IPS-20b (cell line): Measurements from ENCODE around the gene MAP3K1.

Experiments
- H3K27ac ChIP-seq: one replicate; pipeline ENCODE4 v1.5.1; 2013; ENCODE audit warnings: low read length
- H3K27me3 ChIP-seq: 2 replicates; pipeline ENCODE4 v1.6.1; 2013; ENCODE audit warnings: mild to moderate bottlenecking, low read length, inconsistent platforms; ENCODE audit not compliant: insufficient read depth
- H3K36me3 ChIP-seq: 2 replicates; pipeline ENCODE4 v1.6.1; 2013; ENCODE audit warnings: low read depth, mild to moderate bottlenecking, inconsistent platforms, low read length, moderate library complexity; ENCODE audit not compliant: insufficient read depth
- H3K4me1 ChIP-seq: 2 replicates; pipeline ENCODE4 v1.6.1; 2013; ENCODE audit warnings: mild to moderate bottlenecking, control low read depth, inconsistent platforms, low read length, moderate library complexity; ENCODE audit not compliant: insufficient read depth
- H3K4me3 ChIP-seq: 2 replicates; pipeline ENCODE4 v1.5.1; 2013; ENCODE audit warnings: mild to moderate bottlenecking, low read length, inconsistent platforms
- H3K9ac ChIP-seq: 2 replicates; pipeline ENCODE4 v1.6.1; 2013; ENCODE audit warnings: low read depth, mild to moderate bottlenecking, inconsistent platforms, low read length, moderate library complexity
- H3K9me3 ChIP-seq: 2 replicates; pipeline ENCODE4 v1.6.1; 2013; ENCODE audit warnings: mild to moderate bottlenecking, low read depth, low read length, inconsistent platforms; ENCODE audit not compliant: insufficient read depth

Gene MAP3K1

DNA sequence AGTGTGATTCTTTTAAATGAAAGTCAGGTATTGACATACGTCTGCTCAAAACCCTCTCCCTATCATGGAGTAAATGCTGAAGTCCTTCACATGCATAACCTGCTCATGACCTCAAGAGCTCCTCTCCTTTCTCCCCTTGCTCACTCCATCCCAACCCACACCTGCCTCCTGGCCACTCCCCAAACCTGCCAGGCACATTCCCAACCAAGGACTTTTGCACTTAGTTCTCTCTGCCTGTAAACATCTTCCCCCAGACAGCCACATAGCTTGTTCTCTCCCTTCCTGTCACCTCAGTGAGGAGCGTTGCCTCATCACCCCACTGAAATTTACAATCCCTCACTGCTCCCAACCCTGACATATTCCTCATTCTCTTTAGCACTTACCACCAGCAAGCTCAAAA lies 102.7 kb downstream of the MAP3K1 start:
- no peaks in the 10 kb centered on the region for H3K9me3 ChIP-seq
- no peaks in the 10 kb centered on the region for H3K4me1 ChIP-seq
- no peaks in the 10 kb centered on the region for H3K27me3 ChIP-seq
- no peak overlapping the region for H3K27ac ChIP-seq
- H3K36me3 ChIP-seq, result peaks cover 33% of the 10 kb centered on the region
- H3K9ac ChIP-seq, result no peak overlapping the region
- no peak overlapping the region for H3K4me3 ChIP-seq

DNA sequence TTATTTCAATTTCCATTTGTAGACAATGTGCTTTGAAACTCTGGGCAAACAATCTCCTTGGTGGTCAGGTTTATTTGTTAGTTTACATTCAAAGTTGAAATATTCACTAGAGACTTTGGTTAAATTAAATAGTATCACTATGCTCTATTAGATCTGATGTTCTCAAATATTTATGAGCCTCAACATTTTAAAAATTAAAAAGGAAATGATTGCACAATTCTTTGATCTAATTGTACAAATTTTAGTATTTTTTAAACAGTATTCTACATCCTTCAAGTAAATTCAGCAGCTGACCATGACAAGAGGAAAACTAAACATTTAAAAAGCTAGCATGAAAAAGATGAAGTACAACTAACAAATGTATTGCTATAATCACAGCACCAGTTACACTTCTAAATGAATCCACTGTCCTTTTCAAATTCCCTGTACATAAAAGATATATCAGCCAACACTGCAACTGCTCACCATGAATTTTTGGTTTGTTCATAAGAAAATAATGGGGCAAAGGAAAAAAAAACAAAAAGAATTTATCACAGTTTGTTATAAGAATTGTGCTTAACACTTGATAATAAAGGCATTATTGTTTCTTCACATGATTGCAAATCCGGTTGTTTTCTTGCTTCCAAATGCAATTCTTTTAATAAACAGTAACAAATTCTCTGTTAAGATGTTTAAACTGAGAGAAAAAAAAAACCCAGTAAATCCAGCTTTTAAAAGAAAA lies 104.8 kb downstream of the MAP3K1 start:
- H3K9me3 ChIP-seq, result no peaks in the 10 kb centered on the region
- no peak overlapping the region for H3K9ac ChIP-seq
- peaks cover 53% of the 10 kb centered on the region for H3K36me3 ChIP-seq
- no peaks in the 10 kb centered on the region for H3K4me1 ChIP-seq
- H3K27ac ChIP-seq, result no peak overlapping the region
- no peaks in the 10 kb centered on the region for H3K27me3 ChIP-seq
- no peak overlapping the region for H3K4me3 ChIP-seq

DNA sequence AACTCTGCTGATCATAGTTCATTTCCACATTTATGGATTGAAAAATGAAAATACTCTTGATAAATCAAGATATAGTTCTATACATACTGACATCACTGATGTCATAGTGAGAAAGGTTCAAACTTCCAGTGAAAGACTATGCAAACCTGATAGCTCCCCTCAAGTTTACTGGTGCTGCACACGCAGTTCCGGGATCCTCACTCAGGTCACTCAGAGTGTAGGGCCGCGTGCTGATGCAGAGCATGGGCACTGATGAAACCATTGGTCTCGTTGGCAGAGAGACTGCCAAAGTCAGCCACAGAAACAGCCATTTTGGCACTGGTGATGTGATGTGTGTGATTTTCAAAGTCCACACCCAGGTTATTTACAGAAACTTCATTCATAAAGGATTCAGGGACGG lies 107.6 kb downstream of the MAP3K1 start:
- H3K27ac ChIP-seq, result no peak overlapping the region
- H3K36me3 ChIP-seq, result peaks cover 79% of the 10 kb centered on the region
- no peaks in the 10 kb centered on the region for H3K27me3 ChIP-seq
- H3K9me3 ChIP-seq, result no peaks in the 10 kb centered on the region
- H3K4me1 ChIP-seq, result no peaks in the 10 kb centered on the region
- H3K4me3 ChIP-seq, result no peak overlapping the region
- H3K9ac ChIP-seq, result no peak overlapping the region

DNA sequence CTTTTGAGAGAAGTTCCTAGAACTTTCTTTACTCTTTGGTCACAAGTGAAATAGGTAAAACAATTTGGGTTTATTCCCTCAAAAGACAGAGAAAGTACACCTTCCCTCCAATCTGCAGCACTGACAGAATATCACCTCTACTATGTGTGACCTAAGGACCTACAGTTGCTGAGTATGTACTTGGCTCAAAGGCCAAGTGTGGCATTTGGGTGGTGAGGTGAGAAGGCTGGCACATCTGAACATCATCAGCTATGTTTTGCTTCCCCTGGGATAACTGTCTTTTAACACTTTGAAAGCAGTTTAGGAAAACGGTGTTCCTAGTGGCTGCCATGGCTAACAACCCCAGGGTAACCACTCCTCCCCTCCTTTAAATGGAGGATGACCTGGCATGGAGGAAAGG lies 119.0 kb downstream of the MAP3K1 start:
- no peak overlapping the region for H3K4me3 ChIP-seq
- peaks cover 98% of the 10 kb centered on the region for H3K36me3 ChIP-seq
- H3K9ac ChIP-seq, result no peak overlapping the region
- H3K27ac ChIP-seq, result no peak overlapping the region
- no peaks in the 10 kb centered on the region for H3K27me3 ChIP-seq
- no peaks in the 10 kb centered on the region for H3K9me3 ChIP-seq
- H3K4me1 ChIP-seq, result no peaks in the 10 kb centered on the region

DNA sequence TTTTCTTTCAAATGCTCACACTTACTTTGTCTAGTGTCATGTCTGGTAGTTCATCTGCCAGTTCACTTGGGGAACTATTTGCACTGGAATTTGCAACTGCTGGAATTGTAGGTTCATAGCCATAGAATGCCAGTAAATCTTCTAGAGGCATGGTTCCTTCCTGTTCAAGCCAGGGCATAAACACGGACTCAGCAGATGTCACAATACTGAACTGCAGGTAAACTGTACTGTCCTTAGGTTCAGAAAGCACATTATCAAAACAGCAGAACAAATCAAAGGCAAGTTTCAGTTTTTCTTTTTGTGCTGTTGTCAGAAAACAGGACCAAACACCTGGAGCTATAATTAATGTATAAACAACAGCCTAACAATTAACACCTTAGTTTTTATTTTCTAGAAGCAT lies 123.5 kb downstream of the MAP3K1 start:
- H3K4me3 ChIP-seq, result no peak overlapping the region
- peaks cover 100% of the 10 kb centered on the region for H3K36me3 ChIP-seq
- no peaks in the 10 kb centered on the region for H3K4me1 ChIP-seq
- no peaks in the 10 kb centered on the region for H3K27me3 ChIP-seq
- no peaks in the 10 kb centered on the region for H3K9me3 ChIP-seq
- no peak overlapping the region for H3K9ac ChIP-seq
- H3K27ac ChIP-seq, result no peak overlapping the region

DNA sequence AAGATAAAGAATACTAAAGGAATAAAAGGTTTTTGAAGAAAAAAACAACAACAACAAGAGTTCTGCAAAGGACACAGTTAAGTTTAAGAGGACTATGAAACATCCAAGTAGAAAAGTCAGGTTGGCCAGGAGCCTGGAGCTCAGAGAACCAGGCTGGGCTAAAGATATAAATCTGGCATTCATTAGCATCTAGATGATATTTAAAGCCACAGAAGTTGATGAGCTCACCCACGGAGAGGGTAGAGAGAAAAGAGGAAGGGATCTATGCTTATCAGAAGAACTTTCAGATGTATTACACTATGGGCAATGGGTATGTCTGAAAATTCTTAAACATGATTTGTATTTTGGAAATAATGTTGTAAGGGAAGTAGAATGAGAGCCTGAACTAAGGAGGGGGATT lies 126.6 kb downstream of the MAP3K1 start:
- Histone ChIP-seq H3K27me3 (no peaks in the 10 kb centered on the region), H3K9me3 (no peaks in the 10 kb centered on the region), H3K9ac (no peak overlapping the region), H3K4me3 (no peak overlapping the region), H3K27ac (no peak overlapping the region), H3K4me1 (no peaks in the 10 kb centered on the region), H3K36me3 (peaks cover 100% of the 10 kb centered on the region)
